Testis (tissue), 3 donors: ENCODE data around the gene CALHM6. TPM values are rescaled to one million over a fixed set of nuclear protein-coding genes. Genes with fewer than 3 reads are reported as not detected.

ENCODE experiments used
- DNase-seq: peaks from one replicate; pipeline ENCODE4 v3.0.0-alpha.2; 2019
- H3K27ac ChIP-seq, 2 donors: fragments of 200-600 bp; sonication (generic); one replicate each; pipeline ENCODE4 v1.5.1; 2019
- H3K27me3 ChIP-seq: fragments of 200-600 bp; sonication (generic); one replicate; pipeline ENCODE4 v1.5.1; 2019
- H3K36me3 ChIP-seq: fragments of 200-600 bp; sonication (generic); one replicate; pipeline ENCODE4 v1.5.1; 2017; ENCODE audit warnings: low read depth; ENCODE audit errors: missing control alignments
- H3K4me1 ChIP-seq: fragments of 200-600 bp; sonication (generic); one replicate; pipeline ENCODE4 v1.5.1; 2019
- H3K4me3 ChIP-seq, 2 donors: fragments of 200-600 bp; sonication (generic); one replicate each; pipeline ENCODE4 v1.5.1; 2017 to 2019
- H3K9me3 ChIP-seq: fragments of 200-600 bp; sonication (generic); one replicate; pipeline ENCODE4 v1.5.1; 2017
- POLR2A ChIP-seq: fragments of 450-650 bp; IDR thresholded peaks from one replicate; pipeline ENCODE4 v1.6.1; 2017; ENCODE audit warnings: antibody characterized with exemption, mild to moderate bottlenecking, moderate library complexity
- WGBS, 2 donors: methylation state at CpG; one replicate each; pipeline ENCODE4 v1.1.5; 2018; 5-methylcytosine and 5-hydroxymethylcytosine counted together
- intact Hi-C: fragments of 100-400 bp; cut with DNase I; formaldehyde crosslinking; loops from one replicate; pipeline ENCODE4 v1.15.1; 2023; ENCODE audit warnings: low total_unique reads
- polyA plus RNA-seq: library from polyadenylated mRNA; stranded (reverse); fragments of 350-450 nt; fragmentation: Illumina TruSeq; extraction: RNeasy Lipid Tissue Mini Kit (QIAGEN cat#74804); gene quantifications from one replicate; pipeline ENCODE4 v1.2.3, GENCODE V29; 2014; ENCODE audit warnings: low read depth, low replicate concordance; ENCODE audit not compliant: insufficient read depth
- total RNA-seq, 2 donors: library from RNA; depleted of rRNA; stranded (reverse); fragments of >200 nt; gene quantifications; one replicate each; pipeline ENCODE4 v1.2.3, GENCODE V29; 2016
- TF ChIP-seq, protein P1 (sequence below), 3 experiments: fragments of 450-650 bp in 2 of 3; fragments of 200-600 bp in 1 of 3; sonication (generic) in 1 of 3; IDR thresholded peaks; one replicate each; pipeline ENCODE4 v1.5.1; 2016 to 2019; ENCODE audit warnings: antibody characterized with exemption in 3 of 3, mild to moderate bottlenecking in 2 of 3, moderate library complexity in 1 of 3

CALHM6 gene
- total and polyA plus RNA-seq, 3 donors from 2014 or later: 9.7 to 15.7 (median 10.4) TPM

DNA sequence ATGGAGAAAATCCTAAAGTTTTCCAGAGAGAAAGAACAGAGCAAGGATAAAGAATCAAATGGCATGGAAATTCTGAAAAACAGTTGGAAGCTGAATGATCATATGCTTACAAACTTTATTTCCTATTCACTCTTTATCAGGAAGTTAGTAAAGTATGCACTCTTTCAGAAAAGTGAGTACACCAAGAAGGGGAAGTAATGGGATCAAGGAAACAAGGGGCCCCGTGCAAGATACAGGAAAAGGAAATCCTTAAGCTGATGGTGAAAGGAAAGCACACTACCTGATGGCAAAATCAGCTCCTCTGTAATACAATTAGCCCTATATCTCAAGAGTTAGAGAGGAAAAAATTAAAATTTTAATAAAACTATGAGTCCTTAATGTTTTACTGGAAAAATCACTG is 14.0 kb downstream of the CALHM6 start:
- WGBS, 2 donors: 53 to 65% methylated on average over 1 of the region's 1 CpG
- DNase-seq: no peak
- H3K27ac ChIP-seq: no peak overlapping the region
- no peaks in the 10 kb centered on the region for H3K36me3 ChIP-seq
- no peak for TF ChIP-seq POLR2A
- TF ChIP-seq, protein P1, sequence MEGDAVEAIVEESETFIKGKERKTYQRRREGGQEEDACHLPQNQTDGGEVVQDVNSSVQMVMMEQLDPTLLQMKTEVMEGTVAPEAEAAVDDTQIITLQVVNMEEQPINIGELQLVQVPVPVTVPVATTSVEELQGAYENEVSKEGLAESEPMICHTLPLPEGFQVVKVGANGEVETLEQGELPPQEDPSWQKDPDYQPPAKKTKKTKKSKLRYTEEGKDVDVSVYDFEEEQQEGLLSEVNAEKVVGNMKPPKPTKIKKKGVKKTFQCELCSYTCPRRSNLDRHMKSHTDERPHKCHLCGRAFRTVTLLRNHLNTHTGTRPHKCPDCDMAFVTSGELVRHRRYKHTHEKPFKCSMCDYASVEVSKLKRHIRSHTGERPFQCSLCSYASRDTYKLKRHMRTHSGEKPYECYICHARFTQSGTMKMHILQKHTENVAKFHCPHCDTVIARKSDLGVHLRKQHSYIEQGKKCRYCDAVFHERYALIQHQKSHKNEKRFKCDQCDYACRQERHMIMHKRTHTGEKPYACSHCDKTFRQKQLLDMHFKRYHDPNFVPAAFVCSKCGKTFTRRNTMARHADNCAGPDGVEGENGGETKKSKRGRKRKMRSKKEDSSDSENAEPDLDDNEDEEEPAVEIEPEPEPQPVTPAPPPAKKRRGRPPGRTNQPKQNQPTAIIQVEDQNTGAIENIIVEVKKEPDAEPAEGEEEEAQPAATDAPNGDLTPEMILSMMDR (IDR thresholded peaks at IDR 0.05): no peak
- H3K4me1 ChIP-seq: no peaks in the 10 kb centered on the region
- no peaks in the 10 kb centered on the region for H3K27me3 ChIP-seq
- intact Hi-C loops: no loop called here
- no peak overlapping the region for H3K4me3 ChIP-seq
- no peaks in the 10 kb centered on the region for H3K9me3 ChIP-seq

DNA sequence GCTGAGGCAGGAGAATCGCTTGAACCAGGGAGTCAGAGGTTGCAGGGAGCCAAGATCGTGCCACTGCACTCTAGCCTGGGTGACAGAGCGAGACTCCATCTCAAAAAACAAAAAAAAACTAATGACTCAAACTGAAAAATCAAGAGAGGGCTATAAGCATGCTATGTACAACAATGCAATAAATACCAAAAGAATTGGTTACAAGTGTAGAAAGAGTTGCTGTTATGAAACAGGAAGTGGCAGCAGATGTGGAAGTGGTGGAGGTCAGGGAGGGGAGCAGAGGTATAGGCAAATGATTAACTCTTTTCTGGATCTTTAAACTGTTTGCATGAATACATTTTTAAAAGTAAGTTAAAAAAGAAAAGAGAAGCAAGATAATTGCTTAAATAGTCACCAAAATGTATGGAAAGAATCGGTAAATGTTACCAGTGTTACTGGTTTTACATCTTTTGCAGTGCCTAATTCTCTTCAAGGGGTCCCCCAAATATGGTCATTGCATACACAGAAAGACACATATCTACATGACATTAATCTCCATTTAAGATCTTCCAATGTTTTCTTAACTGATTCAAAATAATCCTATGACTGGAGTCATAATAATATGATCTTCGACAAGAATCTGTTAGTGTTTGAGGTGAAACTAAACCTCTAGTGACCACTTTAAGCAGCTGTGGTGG is 15.0 kb downstream of the CALHM6 start:
- DNase-seq: no peak
- Histone ChIP-seq H3K4me1 (no peaks in the 10 kb centered on the region), H3K4me3 (no peak overlapping the region), H3K9me3 (no peaks in the 10 kb centered on the region), H3K27ac (no peak overlapping the region), H3K36me3 (no peaks in the 10 kb centered on the region), H3K27me3 (no peaks in the 10 kb centered on the region)
- TF ChIP-seq, protein P1 (IDR thresholded peaks at IDR 0.05): no peak
- TF ChIP-seq POLR2A: no peak
- WGBS, 2 donors: 67 to 77% methylated on average over 5 of the region's 5 CpGs
- intact Hi-C loops: no loop called here

DNA sequence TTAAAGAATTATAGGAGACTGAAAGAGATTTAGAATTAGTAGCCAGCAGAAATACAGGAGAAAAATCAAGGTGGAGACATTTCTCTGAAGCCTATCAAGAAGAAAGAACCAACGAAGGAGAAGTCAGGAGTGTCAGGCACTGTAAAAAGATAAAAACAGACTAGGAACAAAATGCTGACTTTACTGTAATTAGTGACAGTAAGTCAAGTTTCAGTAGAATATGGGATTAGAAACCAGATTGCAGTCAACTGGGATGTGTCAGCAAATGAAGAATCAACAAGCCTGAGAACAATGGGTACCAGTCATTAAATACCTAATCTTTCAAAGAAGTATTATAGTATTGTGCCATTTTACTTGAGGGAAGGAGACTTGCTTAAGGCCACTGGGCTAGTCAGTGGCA is 21.6 kb downstream of the CALHM6 start:
- Histone ChIP-seq H3K27ac (no peak overlapping the region), H3K4me3 (no peak overlapping the region), H3K9me3 (no peaks in the 10 kb centered on the region), H3K36me3 (no peaks in the 10 kb centered on the region), H3K4me1 (no peaks in the 10 kb centered on the region), H3K27me3 (no peaks in the 10 kb centered on the region)
- intact Hi-C loops: no loop called here
- WGBS, 2 donors: 77 to 86% methylated on average over 1 of the region's 1 CpG
- DNase-seq: no peak
- TF ChIP-seq, protein P1 (IDR thresholded peaks at IDR 0.05): no peak
- no peak for TF ChIP-seq POLR2A

DNA sequence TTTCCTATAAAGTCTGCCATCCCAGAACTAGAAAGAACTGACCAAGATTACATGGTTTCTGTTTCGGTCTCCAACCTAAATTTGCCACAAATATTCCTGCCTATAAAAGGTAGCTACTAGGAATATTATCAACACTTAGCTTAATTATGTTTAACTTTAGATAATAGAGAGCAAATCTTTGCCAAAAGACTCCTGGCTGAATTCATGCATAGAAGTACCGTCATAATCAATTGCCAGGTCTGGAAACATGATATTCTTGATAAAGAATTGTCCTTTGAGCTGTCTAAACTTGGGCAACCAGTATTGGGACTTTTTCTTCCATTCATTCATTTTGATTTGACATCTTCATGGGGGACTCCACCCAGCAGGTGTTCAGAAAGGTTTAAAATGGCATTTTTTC is 22.4 kb downstream of the CALHM6 start:
- TF ChIP-seq POLR2A: no peak
- TF ChIP-seq, protein P1 (IDR thresholded peaks at IDR 0.05): no peak
- DNase-seq: no peak
- Histone ChIP-seq H3K9me3 (no peaks in the 10 kb centered on the region), H3K4me3 (no peak overlapping the region), H3K27me3 (no peaks in the 10 kb centered on the region), H3K27ac (no peak overlapping the region), H3K4me1 (no peaks in the 10 kb centered on the region), H3K36me3 (no peaks in the 10 kb centered on the region)
- intact Hi-C loops: no loop called here
- WGBS, 2 donors: 83 to 93% methylated on average over 2 of the region's 2 CpGs

DNA sequence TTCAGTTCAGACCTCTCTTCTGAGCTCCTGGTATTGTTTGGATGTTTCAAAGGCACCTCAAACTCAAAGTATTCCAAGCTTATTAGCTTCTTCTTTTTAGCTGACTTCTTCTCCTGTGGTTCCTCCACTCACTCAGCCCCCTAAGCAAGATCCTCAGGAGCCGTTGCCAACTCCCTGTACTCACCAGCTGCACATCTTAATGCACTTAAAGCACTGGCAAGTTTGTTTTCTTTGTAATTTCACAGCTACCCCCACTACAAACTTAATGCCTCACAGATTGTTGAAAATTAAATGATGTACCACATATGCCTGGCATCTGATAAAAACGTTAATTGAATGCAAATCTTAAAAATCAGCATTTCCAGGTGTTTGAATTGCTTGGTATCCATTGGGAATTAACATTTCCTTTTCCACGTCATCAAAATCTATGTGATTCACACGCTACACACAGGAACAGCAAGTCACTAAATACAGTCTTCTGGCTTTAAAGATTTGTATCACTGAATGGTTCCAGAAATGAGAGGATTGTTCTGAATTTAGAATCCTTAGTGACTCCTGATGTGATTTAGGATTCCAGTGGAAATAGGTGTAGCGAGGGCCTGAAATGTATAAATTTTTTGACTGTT is 24.5 kb downstream of the CALHM6 start:
- intact Hi-C loops: no loop called here
- 69 to 82% methylated on average over 5 of the region's 5 CpGs for WGBS, 2 donors
- TF ChIP-seq, protein P1 (IDR thresholded peaks at IDR 0.05): no peak
- no peak for TF ChIP-seq POLR2A
- Histone ChIP-seq H3K9me3 (no peaks in the 10 kb centered on the region), H3K4me1 (no peaks in the 10 kb centered on the region), H3K27me3 (no peaks in the 10 kb centered on the region), H3K36me3 (no peaks in the 10 kb centered on the region), H3K4me3 (no peak overlapping the region), H3K27ac (no peak overlapping the region)
- no peak for DNase-seq
